Glomerular endothelial cell (primary cell): ENCODE data around the gene SF3A1. TPM values are rescaled to one million over a fixed set of nuclear protein-coding genes. Genes with fewer than 3 reads are reported as not detected.
"Not testable (repeated sequence)": the region's sequence is repeated elsewhere in the genome, so short reads cannot be mapped to it uniquely, and the experiment has no call there.

Experiments used
- DNase-seq: peaks from one replicate; pipeline ENCODE4 v3.0.0-alpha.2; 2011; ENCODE audit warnings: low read depth, low spot score; ENCODE audit errors: extremely low read depth
- total RNA-seq: library from RNA; depleted of rRNA; stranded (reverse); fragments of >200 nt; gene quantifications from 2 replicates; pipeline ENCODE4 v1.2.3, GENCODE V29; 2015

SF3A1 gene
- total RNA-seq, 1 donor from 2014 or later: 116 TPM

DNA sequence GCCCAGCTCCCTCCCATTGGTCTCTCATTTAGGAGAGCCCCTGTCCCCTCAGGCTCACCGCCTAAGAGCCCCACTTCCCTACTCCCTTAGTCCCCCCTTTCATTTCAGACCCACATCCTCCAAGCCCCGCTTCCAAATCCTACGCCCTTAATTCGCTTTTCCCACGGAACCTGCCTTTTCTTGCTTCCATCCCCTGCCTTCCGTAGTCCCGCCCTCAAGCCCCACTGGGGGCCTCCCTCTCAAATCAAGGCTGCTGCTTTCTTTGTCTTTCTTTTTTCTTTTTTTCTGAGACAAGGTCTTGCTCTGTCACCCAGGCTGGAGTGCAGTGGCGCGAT is 509 bp upstream of the SF3A1 start:
- peak; percentile 10 for DNase-seq

DNA sequence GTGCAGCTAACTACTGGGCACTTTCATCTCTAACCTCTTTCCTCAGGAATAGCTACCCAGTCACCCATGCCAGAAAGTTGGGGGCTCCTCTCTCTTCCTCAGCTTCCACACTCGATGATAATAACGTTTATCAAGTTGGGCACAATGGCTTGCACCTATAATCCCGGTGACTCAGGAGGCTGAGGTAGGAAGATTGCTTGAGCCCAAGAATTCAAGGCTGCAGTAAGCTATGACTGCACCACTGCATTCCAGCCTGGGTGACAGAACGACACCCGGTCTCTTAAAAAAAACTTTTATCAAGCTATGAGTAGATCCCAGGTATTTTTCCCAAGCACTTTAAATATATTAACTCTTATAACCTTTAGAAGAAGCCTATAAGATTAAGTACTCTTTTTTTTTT is 2.0 kb downstream of the SF3A1 start:
- no peak for DNase-seq

DNA sequence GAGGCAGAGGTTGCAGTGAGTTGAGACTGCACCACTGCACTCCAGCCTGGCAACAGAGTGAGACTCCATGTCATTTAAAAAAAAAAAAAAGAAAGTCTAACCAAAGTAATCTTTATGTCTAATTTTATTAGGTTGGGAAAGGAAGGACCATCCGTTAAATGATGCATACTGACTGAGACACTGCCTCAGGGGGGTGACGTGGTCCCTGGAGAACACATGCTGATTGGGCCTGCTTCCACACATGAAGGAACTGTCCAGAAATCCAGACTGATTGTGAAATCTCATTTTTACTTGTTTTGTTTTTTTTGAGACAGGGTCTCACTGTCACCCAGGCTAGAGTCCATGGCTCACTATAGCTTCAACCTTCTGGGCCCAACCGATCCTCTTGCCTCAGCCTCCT is 5.5 kb downstream of the SF3A1 start:
- DNase-seq: no peak

DNA sequence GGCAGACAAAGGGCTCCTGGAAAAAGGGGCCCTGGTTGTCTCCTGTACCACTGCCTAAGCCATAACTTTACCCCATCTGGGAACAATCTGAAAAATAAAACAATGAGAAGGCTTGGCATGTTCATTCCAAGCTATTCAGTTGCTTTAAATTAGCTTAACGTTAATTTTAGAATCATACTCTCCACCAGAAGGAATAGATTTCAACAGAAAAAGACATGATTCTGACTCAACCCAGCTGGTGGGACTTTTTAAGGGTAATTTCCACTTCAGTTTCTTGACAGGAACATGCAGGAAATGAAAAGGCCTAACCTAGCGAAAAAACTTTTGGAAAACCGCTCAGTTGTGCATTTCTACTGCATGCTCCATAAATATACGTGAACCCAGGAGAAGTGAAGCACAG is 7.9 kb downstream of the SF3A1 start:
- DNase-seq: no peak

DNA sequence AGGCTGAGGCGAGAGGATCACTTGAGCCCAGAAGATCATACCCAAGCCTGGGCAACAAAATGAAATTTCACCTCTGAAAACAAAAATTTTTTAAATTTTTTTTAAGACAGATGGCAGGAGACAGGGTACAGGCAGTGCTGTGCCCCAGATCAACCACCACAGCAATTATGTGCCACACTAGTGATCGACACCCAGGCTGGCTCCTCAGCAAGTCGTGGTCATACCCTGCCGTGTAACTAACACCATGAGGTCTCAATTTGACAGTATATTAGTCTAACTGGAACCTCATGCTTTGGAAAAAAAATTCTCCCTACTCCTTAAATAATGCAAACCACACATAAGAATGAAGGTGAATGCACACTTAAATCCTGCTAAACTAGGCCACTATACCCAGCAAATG is 8.3 kb downstream of the SF3A1 start:
- no peak for DNase-seq

DNA sequence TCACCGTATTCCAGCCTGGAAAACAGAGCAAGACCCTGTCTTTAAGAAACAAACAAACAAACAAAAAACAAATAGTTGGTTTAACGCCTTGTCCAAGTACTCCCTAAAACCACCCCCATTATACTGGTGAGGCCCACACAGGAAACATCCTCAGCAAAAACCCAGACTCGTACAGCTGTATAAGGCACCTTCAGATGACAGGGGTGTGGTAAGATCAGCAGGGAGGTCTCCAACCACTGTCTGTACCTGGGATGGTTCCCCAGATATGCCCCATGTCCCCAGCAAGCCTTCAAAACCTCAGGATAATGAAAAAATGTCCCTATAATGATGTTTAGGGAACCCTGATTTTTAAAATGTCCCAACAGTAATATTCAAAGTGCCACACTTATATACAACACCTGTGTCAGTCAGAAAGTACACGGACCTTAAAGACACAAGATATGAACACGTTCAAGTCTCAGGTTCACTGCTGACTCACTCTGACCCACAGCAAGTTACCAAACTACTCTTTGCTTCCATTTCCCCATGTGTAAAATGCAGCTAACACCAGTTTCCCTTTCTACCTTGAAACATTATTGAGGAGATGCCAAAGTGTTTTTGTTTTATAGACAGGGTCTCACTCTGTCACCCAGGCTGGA is 9.3 kb downstream of the SF3A1 start:
- DNase-seq: no peak

DNA sequence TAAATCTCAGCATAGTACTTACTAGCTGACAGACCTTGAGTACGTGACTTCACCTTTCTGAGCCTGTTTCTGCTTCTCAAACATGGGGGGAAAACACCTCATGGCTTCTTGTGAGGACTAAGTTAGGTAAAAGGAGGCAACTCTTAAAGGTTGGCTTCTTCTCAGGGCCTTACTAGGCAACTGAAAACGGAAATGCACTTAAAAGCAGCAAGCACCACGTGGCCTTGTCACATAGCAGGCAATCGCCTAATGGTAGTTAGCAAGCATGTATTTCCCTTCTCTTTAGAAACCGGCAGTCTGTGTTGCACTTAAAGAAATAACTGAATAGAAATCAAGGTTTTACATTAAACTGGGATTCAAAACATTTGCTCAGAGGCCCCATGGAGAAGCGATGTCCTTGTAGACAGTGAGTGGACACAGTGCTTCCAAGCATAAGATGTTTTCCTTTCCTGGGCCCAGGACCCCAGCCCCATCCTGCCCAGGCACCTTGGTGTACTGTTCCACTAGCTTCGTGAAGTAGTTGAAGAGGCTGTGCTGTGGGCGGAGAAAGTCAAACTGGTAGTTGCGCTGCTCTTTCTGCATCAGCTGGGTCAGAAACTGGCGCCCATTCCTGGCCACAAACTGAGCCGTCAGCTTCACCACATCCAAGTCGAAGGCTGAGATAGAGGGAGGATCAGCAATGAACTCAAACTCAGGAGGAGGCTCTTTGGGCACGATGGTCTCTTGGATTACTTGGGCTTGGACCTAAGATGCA is 12.1 kb downstream of the SF3A1 start:
- DNase-seq: no peak

DNA sequence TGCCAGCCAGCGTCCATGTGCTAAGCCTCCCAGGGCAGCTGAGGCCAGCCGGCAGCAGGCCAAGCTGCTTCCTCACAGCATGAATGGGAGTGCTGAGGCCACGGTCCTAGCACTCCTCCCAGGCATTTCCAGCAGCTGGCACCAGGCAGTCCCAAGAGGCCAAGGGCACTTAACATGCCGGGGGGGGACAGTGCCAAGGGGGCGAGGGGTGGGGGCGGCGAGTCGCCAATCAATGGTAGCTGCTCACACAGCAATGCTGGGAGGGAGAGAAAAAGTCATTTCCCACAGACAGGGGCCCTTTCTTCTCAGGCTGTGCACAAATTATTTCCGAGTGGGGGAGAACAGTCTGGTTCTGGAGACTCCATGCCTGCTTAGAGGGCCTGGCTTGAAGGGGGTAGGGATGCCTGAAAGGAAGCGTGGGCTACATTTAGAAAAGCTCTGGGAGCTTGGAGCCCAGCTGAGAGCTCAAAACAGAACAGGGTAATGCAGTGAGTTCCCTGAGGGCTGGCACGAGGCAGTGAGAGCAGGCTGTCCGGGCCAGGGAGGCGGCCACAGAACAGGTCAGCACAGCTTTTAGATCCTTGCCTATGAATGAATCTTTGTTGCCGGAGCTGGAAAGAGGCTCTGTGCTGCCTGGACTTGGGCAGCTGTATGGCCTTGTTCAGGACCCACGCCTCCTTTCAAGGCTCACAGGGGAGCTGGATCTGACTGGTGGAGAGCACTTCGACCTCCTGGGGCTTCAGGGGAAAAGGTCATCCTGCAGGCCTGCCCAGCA is 15.6 kb downstream of the SF3A1 start:
- DNase-seq: no peak

DNA sequence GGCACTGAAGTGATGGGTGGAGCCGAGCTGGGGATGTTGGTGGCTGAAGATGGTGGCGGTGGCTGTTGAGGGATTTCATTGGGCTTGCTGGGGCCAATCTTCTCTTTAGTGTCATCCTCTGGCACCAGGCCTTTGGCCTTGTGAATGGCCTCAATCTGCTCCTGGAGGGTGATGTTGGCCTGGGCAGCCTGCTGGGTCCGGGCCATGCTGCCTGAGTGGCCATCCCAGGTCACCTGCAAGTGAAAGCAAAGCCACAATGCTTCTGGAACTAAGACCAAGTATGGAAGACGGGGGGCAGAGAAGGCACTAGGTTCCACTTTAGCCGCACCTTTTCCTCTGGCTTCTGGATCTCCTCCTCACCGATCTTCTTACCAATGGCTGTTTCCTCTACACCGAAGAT is 17.9 kb downstream of the SF3A1 start:
- no peak for DNase-seq

DNA sequence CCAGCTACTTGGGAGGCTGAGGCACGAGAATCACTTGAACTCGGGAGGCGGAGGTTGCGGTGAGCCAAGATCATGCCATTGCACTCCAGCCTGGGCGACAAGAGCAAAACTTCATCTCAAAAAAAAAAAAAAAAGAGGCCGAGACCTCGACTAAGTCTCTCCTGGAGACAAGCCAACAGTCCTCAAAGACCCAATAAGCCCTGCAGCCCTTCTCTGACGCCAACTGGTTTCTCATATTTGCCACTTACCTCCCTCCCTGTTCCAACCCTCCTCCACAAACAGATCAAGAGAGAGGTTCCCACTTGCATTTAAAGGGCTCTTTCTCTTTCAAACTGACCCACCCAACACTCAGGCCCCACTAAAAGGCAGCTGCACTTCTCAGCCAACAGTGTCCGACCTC is 18.4 kb downstream of the SF3A1 start:
- DNase-seq: not testable (repeated sequence)

DNA sequence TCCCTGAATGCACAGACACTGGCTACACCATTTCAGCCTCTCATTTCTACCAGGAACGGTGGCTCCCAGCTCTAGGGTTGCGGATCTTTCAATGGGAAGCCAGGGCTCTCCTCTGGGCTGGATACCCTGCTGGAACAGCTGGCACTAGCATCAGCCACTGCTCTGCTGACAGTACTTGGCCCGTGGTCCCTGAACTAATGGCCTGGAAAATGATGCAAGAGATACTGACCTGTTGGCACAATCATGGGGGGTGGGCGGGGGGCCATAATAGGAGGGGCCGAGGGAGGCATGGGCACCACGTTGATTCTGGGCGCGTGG is 19.3 kb downstream of the SF3A1 start:
- DNase-seq: no peak

DNA sequence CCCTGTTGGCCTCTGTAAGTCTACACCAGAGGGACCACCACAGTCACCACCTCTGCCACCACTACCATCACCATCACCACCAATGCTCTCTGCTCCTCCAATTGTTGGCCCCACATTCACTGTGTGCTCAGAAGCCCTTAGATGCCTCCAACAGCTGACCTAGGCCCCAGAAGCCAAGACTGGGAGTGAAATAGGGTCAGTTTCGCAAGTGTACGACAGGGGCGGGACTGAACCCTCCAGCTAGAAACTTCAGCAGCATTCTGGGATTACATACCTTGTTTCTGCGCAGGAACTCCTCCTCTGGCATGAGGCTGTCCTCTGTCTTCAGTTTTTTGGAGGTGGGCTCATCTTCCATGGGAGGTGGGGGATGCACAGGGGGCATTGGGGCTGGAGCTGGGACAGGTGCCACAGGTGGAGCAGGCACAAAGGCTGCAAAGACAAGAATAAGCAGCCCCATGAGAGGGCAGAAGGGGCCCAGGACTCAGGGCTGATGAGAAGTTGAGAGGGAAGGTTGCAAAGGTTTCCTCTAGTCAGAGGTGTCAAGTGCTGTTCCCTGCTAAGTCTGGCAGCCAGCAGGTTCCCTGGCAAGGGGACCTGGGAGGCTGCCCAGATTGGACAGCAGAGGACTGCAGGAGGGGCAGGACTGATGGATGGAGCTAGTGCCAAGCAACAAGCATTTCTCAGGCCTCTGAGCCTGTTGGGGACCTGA is 19.8 kb downstream of the SF3A1 start:
- DNase-seq: no peak

DNA sequence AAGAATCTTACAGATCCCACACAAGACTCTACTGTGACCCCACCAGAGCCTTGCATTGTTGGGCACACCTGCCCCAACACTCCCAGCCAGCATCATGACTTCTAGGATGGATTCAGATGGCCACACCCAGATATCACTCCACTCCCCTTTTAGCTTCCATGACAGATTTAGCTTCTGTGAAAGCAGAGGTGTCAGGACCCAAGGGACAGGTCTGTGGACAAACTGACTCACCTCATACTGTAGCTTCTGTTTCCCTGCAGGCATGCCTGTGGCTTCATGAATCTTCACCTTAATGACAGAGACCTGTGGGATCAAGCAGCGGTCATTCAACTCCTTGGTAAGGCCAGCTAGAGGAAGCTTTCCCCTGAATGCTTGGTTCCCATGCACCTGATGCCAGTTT is 21.5 kb downstream of the SF3A1 start:
- no peak for DNase-seq

DNA sequence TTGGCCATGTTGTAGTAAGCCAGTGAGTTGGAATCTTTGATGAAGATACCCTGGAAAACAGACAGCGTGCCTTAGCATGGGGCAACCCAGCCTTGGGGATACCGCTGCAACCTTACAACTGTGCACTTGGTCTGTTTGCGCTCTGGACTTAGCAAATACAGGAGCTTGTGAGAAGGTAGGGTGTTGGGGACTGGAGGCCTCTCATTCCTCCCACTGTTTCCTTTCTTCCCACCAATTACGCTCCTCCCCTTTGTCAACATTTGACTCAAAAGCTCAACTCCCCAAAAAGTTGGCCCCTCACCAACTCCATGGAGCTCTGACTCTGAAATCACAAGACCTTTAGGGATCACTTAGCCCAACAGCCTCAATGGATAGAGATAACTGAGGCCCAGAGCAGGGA is 22.0 kb downstream of the SF3A1 start:
- DNase-seq: no peak

DNA sequence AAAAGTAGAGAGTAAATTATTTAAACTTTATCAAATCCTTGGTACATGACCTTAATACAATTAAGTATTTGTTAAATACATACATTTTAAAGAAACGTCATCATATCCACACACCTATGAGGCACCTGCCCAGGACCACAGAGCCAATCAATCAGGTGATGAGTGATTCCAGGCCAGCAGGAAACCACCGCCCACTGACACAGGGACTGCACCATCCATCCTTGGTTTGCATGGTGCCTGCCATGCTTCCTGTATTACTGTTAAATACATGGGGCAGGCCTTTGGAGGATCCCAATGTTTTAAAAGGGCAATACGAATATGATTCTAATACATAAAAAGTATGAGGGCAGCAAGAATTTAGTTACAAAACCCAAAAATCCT is 23.0 kb downstream of the SF3A1 start:
- no peak for DNase-seq

DNA sequence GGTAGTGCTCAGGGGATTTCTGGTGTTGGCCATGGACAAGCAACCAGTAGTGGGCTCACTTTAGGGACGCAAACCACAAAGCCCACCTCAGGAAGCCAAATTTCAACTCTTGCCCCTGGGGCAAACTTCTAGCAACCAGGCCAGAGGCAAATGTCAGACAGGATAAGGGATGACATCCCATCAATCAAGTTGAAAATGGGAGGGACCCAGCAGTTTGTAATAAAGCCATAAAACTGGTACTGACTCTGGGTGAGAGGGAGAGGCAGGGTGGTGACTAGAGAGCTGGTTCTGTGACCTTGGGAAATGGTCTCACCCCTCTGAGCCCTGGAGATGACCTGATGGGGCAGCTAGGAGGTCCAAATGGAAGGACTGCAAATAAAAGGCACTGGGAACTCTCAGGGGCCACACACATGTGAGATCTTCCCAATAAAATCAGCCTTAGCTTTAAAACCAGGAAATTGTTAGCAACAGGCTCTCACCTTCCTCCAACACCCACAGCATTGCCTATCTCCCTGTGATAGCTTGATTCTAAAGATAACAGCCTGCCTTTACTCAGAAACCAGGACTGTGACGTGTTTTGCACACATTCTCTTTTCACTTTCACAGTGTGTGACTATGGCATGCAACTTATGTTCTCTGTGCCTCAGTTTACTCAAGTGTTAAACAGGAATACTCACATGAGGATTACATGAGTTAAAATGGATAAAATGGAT is 23.5 kb downstream of the SF3A1 start:
- DNase-seq: no peak

DNA sequence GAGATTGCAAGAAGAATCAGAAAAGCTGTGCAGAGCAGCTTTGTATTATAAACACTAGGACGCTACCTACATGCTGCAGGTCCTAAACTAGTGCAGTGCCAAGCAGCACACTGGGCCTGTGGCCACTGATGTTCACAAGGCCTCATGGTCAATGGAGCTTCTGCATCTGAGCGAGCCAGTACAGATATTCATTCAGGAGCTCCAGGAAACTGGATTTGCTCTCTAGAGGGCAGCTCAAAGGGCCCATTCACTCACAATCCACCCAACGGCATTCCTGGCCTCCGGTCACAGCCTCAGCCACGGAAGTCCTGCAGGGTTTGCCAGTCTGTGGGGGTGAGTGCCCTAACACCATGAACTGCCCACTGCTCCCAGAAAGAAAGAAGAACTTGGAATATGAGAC is 24.1 kb downstream of the SF3A1 start:
- DNase-seq: no peak

DNA sequence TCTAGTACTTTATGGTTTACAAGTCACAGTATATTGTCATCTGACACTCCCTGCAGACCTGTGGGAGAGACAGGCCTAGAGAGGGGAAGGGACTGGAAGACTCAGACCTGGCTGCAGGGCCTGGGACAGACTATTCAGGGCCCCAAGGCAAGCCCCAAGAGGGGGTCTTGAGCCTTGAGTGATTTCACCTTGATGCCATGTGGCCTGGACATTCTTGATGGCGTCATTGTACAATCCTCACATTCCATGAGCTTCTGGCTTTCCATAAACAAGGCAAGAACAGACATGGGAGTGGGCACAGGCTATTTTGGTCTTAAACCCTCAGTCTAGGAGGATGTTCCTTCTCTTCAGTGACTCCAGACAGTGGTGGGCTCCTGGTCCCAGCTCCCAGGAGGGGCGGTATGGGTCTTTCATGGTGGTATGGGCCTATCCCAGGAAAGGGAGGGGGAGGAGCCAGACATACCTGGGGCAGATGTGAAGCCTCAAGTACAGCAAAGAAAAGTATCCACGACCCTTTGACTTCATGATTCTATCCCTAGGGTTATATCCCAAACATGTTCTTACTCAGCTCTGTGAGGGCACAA is 28.1 kb downstream of the SF3A1 start:
- DNase-seq: no peak

DNA sequence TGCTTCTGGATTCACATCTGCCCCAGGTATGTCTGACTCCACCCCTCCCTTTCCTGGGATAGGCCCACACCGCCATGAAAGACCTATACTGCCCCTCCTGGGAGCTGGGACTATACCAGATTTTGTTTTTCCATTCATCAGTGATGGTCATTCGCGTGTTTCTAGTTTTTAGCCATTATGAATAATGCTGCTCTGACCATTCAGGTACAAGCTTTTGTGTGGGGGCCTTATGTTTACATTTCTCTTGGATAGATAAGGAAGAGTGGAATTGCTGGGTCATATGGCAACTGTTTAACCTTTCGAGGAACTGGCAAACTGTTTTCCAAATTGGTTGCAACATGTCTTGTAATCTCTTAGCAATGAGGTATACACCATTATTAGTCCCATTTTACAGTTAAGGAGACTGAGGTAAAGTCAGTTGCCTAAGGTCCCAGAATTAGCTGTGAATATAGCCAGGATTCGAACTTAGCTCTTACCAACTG is 28.8 kb downstream of the SF3A1 start:
- DNase-seq: no peak

DNA sequence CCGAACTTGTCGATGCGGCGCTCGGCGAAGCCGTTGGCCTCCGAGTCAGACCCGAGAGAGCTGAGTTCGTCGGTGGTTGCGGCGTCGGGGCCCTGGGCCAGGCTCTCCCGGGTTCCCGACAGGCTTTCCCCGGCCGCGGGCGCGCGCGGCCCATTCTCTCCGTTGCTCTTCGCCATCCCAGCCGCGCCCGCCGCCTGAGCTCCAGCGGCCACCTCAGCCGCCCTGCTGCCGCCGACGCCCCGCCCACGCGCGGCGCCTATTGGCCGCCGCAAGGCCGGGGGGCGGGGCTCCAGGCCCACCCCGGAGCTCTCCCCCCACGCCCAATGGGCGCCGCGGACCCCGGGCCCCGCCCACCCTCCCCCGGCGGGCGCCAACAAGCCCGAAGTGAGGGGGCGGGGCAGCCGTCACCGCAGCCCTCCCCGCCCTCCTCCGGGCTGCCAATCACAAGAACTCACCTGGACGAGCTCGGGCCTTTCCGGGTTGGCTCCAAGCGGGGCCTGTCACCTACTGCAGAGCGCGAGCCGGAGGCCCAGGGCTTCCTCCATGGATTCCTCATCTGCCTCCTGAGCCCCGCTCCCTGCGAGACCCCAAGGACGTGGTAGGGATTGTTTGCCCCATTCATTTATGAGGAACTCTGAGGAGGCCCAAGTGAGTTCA is 29.9 kb downstream of the SF3A1 start, which contains the start of gene TBC1D10A:
TSS of gene TBC1D10A (minus strand) at position 236 of the 657 bp plus-strand sequence. CDS start at position 176, 60 bp downstream.
- DNase-seq: no peak
